CD4-positive, alpha-beta memory T cell (primary cell): Measurements from ENCODE around the gene CHMP4B. TPM values are rescaled to one million over a fixed set of nuclear protein-coding genes. Genes with fewer than 3 reads are reported as not detected.

Experiments used
- CTCF ChIA-PET: fragments of 350-600 bp; sonication (Branson Sonifier 250); formaldehyde crosslinking; loops from one replicate; lab custom pipeline; 2021; ENCODE audit warnings: inconsistent platforms; ENCODE audit not compliant: partially characterized antibody; lab: Charles Lee
- POLR2A ChIA-PET: fragments of 350-600 bp; sonication (Branson Sonifier 250); formaldehyde crosslinking; loops from one replicate; lab custom pipeline; 2021; ENCODE audit not compliant: partially characterized antibody; lab: Charles Lee
- DNase-seq, 5 donors: peaks; one replicate each; pipeline versions ENCODE4 v3.0.0 to v3.0.0-alpha.2; 2020 to 2022; ENCODE audit warnings: mixed read lengths in 1 of 5
- H3K27ac ChIP-seq: one replicate; pipeline ENCODE4 v1.7.0; 2013; ENCODE audit warnings: low read depth, low read length
- H3K27me3 ChIP-seq: 2 replicates; pipeline ENCODE4 v1.7.0; 2013; ENCODE audit warnings: mild to moderate bottlenecking, low read length, moderate library complexity; ENCODE audit not compliant: insufficient read depth
- H3K36me3 ChIP-seq: 2 replicates; pipeline ENCODE4 v1.7.0; 2013; ENCODE audit warnings: mild to moderate bottlenecking, low read length, moderate library complexity; ENCODE audit not compliant: insufficient read depth
- H3K4me1 ChIP-seq: 2 replicates; pipeline ENCODE4 v1.7.0; 2013; ENCODE audit warnings: mild to moderate bottlenecking, low read length, moderate library complexity; ENCODE audit not compliant: insufficient read depth
- H3K4me3 ChIP-seq, 2 donors: one replicate each; pipeline ENCODE4 v1.7.0; 2013; ENCODE audit warnings: low read length in 2 of 2, mild to moderate bottlenecking in 1 of 2
- H3K9me3 ChIP-seq, 2 donors: one replicate each; pipeline ENCODE4 v1.7.0; 2013; ENCODE audit warnings: low read length in 2 of 2, control low read depth in 1 of 2; ENCODE audit not compliant: control insufficient read depth in 1 of 2
- H3K27ac Mint-ChIP-seq, 7 donors: one replicate each; pipeline ENCODE4 v1.8.0; 2020 to 2021; ENCODE audit warnings: mixed read lengths in 7 of 7, mild to moderate bottlenecking in 6 of 7, inconsistent platforms in 3 of 7, moderate library complexity in 3 of 7
- H3K27me3 Mint-ChIP-seq, 2 donors: one replicate each; pipeline ENCODE4 v1.8.0; 2020 to 2021; ENCODE audit warnings: mixed read lengths in 2 of 2
- H3K36me3 Mint-ChIP-seq, 2 donors: one replicate each; pipeline ENCODE4 v1.8.0; 2020 to 2021; ENCODE audit warnings: mixed read lengths in 2 of 2, inconsistent platforms in 1 of 2, mild to moderate bottlenecking in 1 of 2
- H3K4me1 Mint-ChIP-seq, 4 donors: one replicate each; pipeline ENCODE4 v1.8.0; 2020 to 2021; ENCODE audit warnings: mixed read lengths in 4 of 4, mild to moderate bottlenecking in 1 of 4
- H3K4me3 Mint-ChIP-seq, 8 donors: one replicate each; pipeline ENCODE4 v1.8.0; 2020 to 2021; ENCODE audit warnings: mixed read lengths in 8 of 8, mild to moderate bottlenecking in 7 of 8, moderate library complexity in 6 of 8, inconsistent platforms in 3 of 8
- H3K9me3 Mint-ChIP-seq, 8 donors: one replicate each; pipeline ENCODE4 v1.8.0; 2020 to 2021; ENCODE audit warnings: mixed read lengths in 8 of 8, mild to moderate bottlenecking in 5 of 8, inconsistent platforms in 3 of 8, moderate library complexity in 1 of 8
- intact Hi-C: fragments of 100-400 bp; cut with micrococcal nuclease; formaldehyde crosslinking; loops from one replicate; pipeline ENCODE4 v1.15.1; 2023
- polyA plus RNA-seq, 2 donors: library from polyadenylated mRNA; unstranded; fragments of 300-500 nt; fragmentation: Illumina TruSeq; gene quantifications; one replicate each; pipeline ENCODE4 v1.2.3, GENCODE V29; 2021
- total RNA-seq, 2 experiments: library from RNA; stranded (reverse); gene quantifications; one replicate each; pipeline ENCODE4 v1.2.3, GENCODE V29; 2021

CHMP4B gene
- total and polyA plus RNA-seq, 4 experiments from 2014 or later, result 1.2 to 54.0 (median 29.1) TPM

GRCh38 chr20:33808388-33808787 is 2.8 kb upstream of the CHMP4B start:
- ChIA-PET POLR2A (no interaction called here), CTCF (no interaction called here)
- Mint-ChIP-seq H3K4me1 (peaks cover 14 to 25% (median 14%) of the 10 kb centered on the region in 4 donors), H3K27me3 (peaks cover 0 to 5% of the 10 kb centered on the region in 2 donors), H3K9me3 (peaks cover 0 to 2% (median 0%) of the 10 kb centered on the region in 8 donors), H3K27ac (no peak overlapping the region), H3K36me3 (peaks cover 0 to 14% of the 10 kb centered on the region in 2 donors), H3K4me3 (no peak overlapping the region)
- DNase-seq, result no peak
- H3K4me3 ChIP-seq, result no peak overlapping the region
- intact Hi-C loops, result no loop called here
- no peak overlapping the region for H3K27ac ChIP-seq
- no peaks in the 10 kb centered on the region for H3K36me3 ChIP-seq
- H3K4me1 ChIP-seq, result peaks cover 20% of the 10 kb centered on the region
- H3K9me3 ChIP-seq, result no peaks in the 10 kb centered on the region
- no peaks in the 10 kb centered on the region for H3K27me3 ChIP-seq

DNA sequence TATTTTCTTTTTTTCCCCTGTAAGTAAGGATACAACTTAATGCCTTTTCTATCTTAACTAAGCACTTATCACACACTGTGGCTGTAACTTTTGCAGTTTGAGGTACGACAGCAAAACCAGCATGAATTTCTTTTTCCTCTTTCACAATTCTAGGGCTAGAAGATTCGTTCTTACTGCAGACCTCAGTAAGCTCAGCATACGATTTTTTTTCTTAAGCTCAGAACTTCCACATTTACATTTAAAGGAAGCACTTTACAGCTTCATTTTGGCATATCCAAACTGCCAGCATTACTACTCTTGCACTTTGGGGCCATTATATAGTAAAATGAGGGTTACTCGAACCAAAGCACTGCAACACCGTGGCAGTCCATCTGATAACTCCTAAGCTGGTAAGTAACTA is 889 bp upstream of the CHMP4B start:
- intact Hi-C loops, result loop anchor here (2.0 to 10.0 kb wide), 3 partner anchors 105 to 1703 kb away; partner anchors contain the start of genes PIGU and TM9SF4
- H3K27ac Mint-ChIP-seq, result peak overlapping the region in 1 of 7 donors; percentile 29
- no peak for DNase-seq
- peaks cover 29 to 44% (median 31%) of the 10 kb centered on the region in 4 donors for H3K4me1 Mint-ChIP-seq
- Histone ChIP-seq H3K27me3 (no peaks in the 10 kb centered on the region), H3K27ac (no peak overlapping the region), H3K4me1 (peaks cover 38% of the 10 kb centered on the region), H3K36me3 (no peaks in the 10 kb centered on the region), H3K9me3 (no peaks in the 10 kb centered on the region), H3K4me3 (no peak overlapping the region)
- CTCF ChIA-PET, result interaction anchor here (1.4 to 2.3 kb wide), 4 partner anchors 9 to 302 kb away, joined by 4 to 11 read pairs (median 6); partner anchors contain the start of gene EIF2S2
- peaks cover 0 to 3% of the 10 kb centered on the region in 2 donors for H3K27me3 Mint-ChIP-seq
- POLR2A ChIA-PET, result interaction anchor here (0.6 to 2.7 kb wide), 8 partner anchors 49 to 553 kb away, joined by 3 to 32 read pairs (median 15); partner anchors contain the start of genes CBFA2T2, EIF2S2, ITCH and RALY
- no peak overlapping the region for H3K4me3 Mint-ChIP-seq
- peaks cover 0 to 2% (median 0%) of the 10 kb centered on the region in 8 donors for H3K9me3 Mint-ChIP-seq
- H3K36me3 Mint-ChIP-seq, result peaks cover 9 to 21% of the 10 kb centered on the region in 2 donors

GRCh38 chr20:33811776-33812151 is 616 bp downstream of the CHMP4B start:
- no peaks in the 10 kb centered on the region for H3K27me3 ChIP-seq
- no peaks in the 10 kb centered on the region for H3K36me3 ChIP-seq
- DNase-seq, result peak in 3 of 5 donors; percentile 9 to 21 (median 13)
- H3K9me3 ChIP-seq, result no peaks in the 10 kb centered on the region
- H3K27ac ChIP-seq, result peak overlapping the region; percentile 88
- CTCF ChIA-PET, result interaction anchor here (0.5 to 1.5 kb wide), 7 partner anchors 8 to 398 kb away, joined by 3 to 6 read pairs (median 4); no protein-coding TSS in a partner anchor
- H3K4me3 ChIP-seq, result peak overlapping the region; percentile 71 to 85
- Mint-ChIP-seq H3K27ac (peak overlapping the region; percentile 86 to 99 (median 94)), H3K27me3 (no peaks in the 10 kb centered on the region), H3K9me3 (peaks cover 0 to 2% (median 0%) of the 10 kb centered on the region in 8 donors), H3K4me1 (peaks cover 39 to 57% (median 44%) of the 10 kb centered on the region in 4 donors), H3K4me3 (peak overlapping the region; percentile 93 to 99 (median 96)), H3K36me3 (peaks cover 10 to 28% of the 10 kb centered on the region in 2 donors)
- intact Hi-C loops, result loop anchor here (1.0 to 10.0 kb wide), 13 partner anchors 48 to 1704 kb away; partner anchors contain the start of genes CDK5RAP1, E2F1, EIF2S2 and PIGU
- peaks cover 38% of the 10 kb centered on the region for H3K4me1 ChIP-seq
- POLR2A ChIA-PET, result interaction anchor here (0.7 to 2.7 kb wide), 22 partner anchors 8 to 1960 kb away, joined by 3 to 32 read pairs (median 4); partner anchors contain the start of genes CBFA2T2, EIF2S2, ITCH and MAPRE1

GRCh38 chr20:33812152-33812849 is 1.2 kb downstream of the CHMP4B start:
- H3K4me3 Mint-ChIP-seq, result peak overlapping the region; percentile 93 to 99 (median 96)
- peak overlapping the region; percentile 86 to 99 (median 94) for H3K27ac Mint-ChIP-seq
- no peaks in the 10 kb centered on the region for H3K27me3 ChIP-seq
- intact Hi-C loops, result loop anchor here (5.0 to 10.0 kb wide), 2 partner anchors 102 to 1705 kb away; partner anchors contain the start of gene TM9SF4
- no peaks in the 10 kb centered on the region for H3K27me3 Mint-ChIP-seq
- peaks cover 43% of the 10 kb centered on the region for H3K4me1 ChIP-seq
- peak in 4 of 5 donors; percentile 3 to 50 (median 8) for DNase-seq
- H3K36me3 Mint-ChIP-seq, result peaks cover 10 to 28% of the 10 kb centered on the region in 2 donors
- peaks cover 0 to 2% (median 0%) of the 10 kb centered on the region in 8 donors for H3K9me3 Mint-ChIP-seq
- no peaks in the 10 kb centered on the region for H3K9me3 ChIP-seq
- peak overlapping the region; percentile 88 for H3K27ac ChIP-seq
- H3K4me1 Mint-ChIP-seq, result peaks cover 40 to 62% (median 48%) of the 10 kb centered on the region in 4 donors
- POLR2A ChIA-PET, result interaction anchor here (0.9 to 2.5 kb wide), 7 partner anchors 29 to 317 kb away, joined by 3 to 32 read pairs (median 4); partner anchors contain the start of genes RALY and ZNF341
- no peaks in the 10 kb centered on the region for H3K36me3 ChIP-seq
- CTCF ChIA-PET, result interaction anchor here (1.4 kb wide), 2 partner anchors 127 to 144 kb away, joined by 3 to 4 read pairs; no protein-coding TSS in a partner anchor
- peak overlapping the region; percentile 71 to 85 for H3K4me3 ChIP-seq

- POLR2A ChIA-PET, result interaction anchor here (0.9 to 2.4 kb wide), 3 partner anchors 46 to 296 kb away, joined by 3 to 22 read pairs (median 4); partner anchors contain the start of gene ZNF341
- Mint-ChIP-seq H3K4me3 (peak overlapping the region; percentile 93 to 99 (median 96)), H3K36me3 (peaks cover 10 to 29% of the 10 kb centered on the region in 2 donors), H3K9me3 (no peaks in the 10 kb centered on the region), H3K27ac (peak overlapping the region in 6 of 7 donors; percentile 61 to 96 (median 90)), H3K4me1 (peaks cover 46 to 69% (median 55%) of the 10 kb centered on the region in 4 donors), H3K27me3 (no peaks in the 10 kb centered on the region)
- H3K9me3 ChIP-seq, result no peaks in the 10 kb centered on the region
- intact Hi-C loops, result loop anchor here (5.0 to 10.0 kb wide), 2 partner anchors 102 to 1706 kb away; partner anchors contain the start of gene TM9SF4
- H3K36me3 ChIP-seq, result no peaks in the 10 kb centered on the region
- no peak for DNase-seq
- H3K4me1 ChIP-seq, result peaks cover 49% of the 10 kb centered on the region
- peak overlapping the region; percentile 88 for H3K27ac ChIP-seq
- H3K4me3 ChIP-seq, result peak overlapping the region; percentile 71 to 85
- CTCF ChIA-PET, result interaction anchor here (0.7 to 1.4 kb wide), 2 partner anchors 21 to 127 kb away, joined by 3 read pairs; no protein-coding TSS in a partner anchor
- no peaks in the 10 kb centered on the region for H3K27me3 ChIP-seq
Observed at GRCh38 chr20:33812908-33813462, 1.8 kb downstream of the CHMP4B start.

DNA sequence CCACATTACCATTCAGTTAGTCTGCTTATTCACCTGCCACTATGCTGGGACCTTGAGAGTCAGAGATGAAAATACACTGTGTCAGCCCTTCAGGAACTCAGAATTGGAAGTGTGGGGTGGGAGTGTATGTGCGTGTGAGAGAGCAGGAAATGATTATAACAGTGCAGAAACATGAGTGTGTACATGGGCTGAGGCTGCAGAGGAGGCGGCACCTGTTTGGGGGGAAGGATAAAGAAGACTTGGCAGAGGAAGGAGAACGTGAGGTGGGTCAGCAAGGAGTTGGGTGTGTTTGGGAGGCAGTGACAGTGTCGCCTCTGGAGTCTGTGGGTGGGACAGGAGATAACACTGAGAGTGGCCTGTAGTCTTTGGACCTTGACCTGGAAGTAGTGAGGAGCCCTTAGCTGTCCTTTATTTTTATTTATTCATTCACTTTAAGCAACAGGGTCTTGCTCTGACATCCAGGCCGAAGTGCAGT is 3.1 kb downstream of the CHMP4B start:
- Histone ChIP-seq H3K36me3 (no peaks in the 10 kb centered on the region), H3K27ac (no peak overlapping the region), H3K9me3 (no peaks in the 10 kb centered on the region), H3K27me3 (no peaks in the 10 kb centered on the region), H3K4me3 (no peak overlapping the region), H3K4me1 (peaks cover 58% of the 10 kb centered on the region)
- peak overlapping the region in 7 of 8 donors; percentile 2 to 97 (median 39) for H3K4me3 Mint-ChIP-seq
- H3K4me1 Mint-ChIP-seq, result peaks cover 53 to 79% (median 65%) of the 10 kb centered on the region in 4 donors
- ChIA-PET POLR2A (interaction anchor here (0.6 to 1.4 kb wide), 3 partner anchors 10 to 1765 kb away, joined by 3 read pairs; no protein-coding TSS in a partner anchor), CTCF (interaction anchor here (1.0 to 1.1 kb wide), 2 partner anchors 10 to 40 kb away, joined by 3 to 4 read pairs; no protein-coding TSS in a partner anchor)
- no peaks in the 10 kb centered on the region for H3K27me3 Mint-ChIP-seq
- DNase-seq, result no peak
- H3K27ac Mint-ChIP-seq, result peak overlapping the region; percentile 1 to 83 (median 35)
- intact Hi-C loops, result loop anchor here (5.0 to 10.0 kb wide), 2 partner anchors 101 to 1707 kb away; partner anchors contain the start of gene TM9SF4
- H3K36me3 Mint-ChIP-seq, result peaks cover 13 to 30% of the 10 kb centered on the region in 2 donors
- no peaks in the 10 kb centered on the region for H3K9me3 Mint-ChIP-seq
